Endothelial cell of umbilical vein (primary cell): ENCODE results near the gene NLRP6.

Source experiments
- CTCF ChIP-seq, 2 donors: IDR thresholded peaks; 1 replicate in 1 of 2; 2 replicates in 1 of 2; pipeline ENCODE4 v1.5.1; 2011; ENCODE audit warnings: low read length in 2 of 2, mild to moderate bottlenecking in 2 of 2, moderate library complexity in 2 of 2, control low read depth in 1 of 2, inconsistent platforms in 1 of 2, low read depth in 1 of 2; ENCODE audit not compliant: insufficient read depth in 1 of 2; ENCODE audit errors: extremely low read depth in 1 of 2
- POLR2A ChIP-seq: IDR thresholded peaks from 2 replicates; pipeline ENCODE4 v1.6.1; 2012; ENCODE audit warnings: low read depth, mild to moderate bottlenecking, control low read depth, low read length

GRCh38 chr11:316031-316701 is 38.0 kb downstream of the NLRP6 start:
- TF ChIP-seq CTCF (IDR thresholded peaks at IDR 0.05; ENCODE audit: extremely low read depth in 1 of 2, insufficient read depth in 1 of 2, low read depth in 1 of 2, low read length in 2 of 2) (no peak), POLR2A (no peak)
